ENCODE results near the gene CTNNA3.

GRCh38 chr10:67618116-67618515 is 77.9 kb downstream of the CTNNA3 start:
- TF ChIP-seq, protein P1, sequence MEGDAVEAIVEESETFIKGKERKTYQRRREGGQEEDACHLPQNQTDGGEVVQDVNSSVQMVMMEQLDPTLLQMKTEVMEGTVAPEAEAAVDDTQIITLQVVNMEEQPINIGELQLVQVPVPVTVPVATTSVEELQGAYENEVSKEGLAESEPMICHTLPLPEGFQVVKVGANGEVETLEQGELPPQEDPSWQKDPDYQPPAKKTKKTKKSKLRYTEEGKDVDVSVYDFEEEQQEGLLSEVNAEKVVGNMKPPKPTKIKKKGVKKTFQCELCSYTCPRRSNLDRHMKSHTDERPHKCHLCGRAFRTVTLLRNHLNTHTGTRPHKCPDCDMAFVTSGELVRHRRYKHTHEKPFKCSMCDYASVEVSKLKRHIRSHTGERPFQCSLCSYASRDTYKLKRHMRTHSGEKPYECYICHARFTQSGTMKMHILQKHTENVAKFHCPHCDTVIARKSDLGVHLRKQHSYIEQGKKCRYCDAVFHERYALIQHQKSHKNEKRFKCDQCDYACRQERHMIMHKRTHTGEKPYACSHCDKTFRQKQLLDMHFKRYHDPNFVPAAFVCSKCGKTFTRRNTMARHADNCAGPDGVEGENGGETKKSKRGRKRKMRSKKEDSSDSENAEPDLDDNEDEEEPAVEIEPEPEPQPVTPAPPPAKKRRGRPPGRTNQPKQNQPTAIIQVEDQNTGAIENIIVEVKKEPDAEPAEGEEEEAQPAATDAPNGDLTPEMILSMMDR (IDR thresholded peaks at IDR 0.05): no peak
- no peak for TF ChIP-seq POLR2A (IDR thresholded peaks at IDR 0.05)
